ENCODE measurements around the gene CAPN8. TPM values are rescaled to one million over a fixed set of nuclear protein-coding genes. Genes with fewer than 3 reads are reported as not detected.

Gene CAPN8
- total RNA-seq, 1 experiment from 2014 or later: 94.7 TPM

DNA sequence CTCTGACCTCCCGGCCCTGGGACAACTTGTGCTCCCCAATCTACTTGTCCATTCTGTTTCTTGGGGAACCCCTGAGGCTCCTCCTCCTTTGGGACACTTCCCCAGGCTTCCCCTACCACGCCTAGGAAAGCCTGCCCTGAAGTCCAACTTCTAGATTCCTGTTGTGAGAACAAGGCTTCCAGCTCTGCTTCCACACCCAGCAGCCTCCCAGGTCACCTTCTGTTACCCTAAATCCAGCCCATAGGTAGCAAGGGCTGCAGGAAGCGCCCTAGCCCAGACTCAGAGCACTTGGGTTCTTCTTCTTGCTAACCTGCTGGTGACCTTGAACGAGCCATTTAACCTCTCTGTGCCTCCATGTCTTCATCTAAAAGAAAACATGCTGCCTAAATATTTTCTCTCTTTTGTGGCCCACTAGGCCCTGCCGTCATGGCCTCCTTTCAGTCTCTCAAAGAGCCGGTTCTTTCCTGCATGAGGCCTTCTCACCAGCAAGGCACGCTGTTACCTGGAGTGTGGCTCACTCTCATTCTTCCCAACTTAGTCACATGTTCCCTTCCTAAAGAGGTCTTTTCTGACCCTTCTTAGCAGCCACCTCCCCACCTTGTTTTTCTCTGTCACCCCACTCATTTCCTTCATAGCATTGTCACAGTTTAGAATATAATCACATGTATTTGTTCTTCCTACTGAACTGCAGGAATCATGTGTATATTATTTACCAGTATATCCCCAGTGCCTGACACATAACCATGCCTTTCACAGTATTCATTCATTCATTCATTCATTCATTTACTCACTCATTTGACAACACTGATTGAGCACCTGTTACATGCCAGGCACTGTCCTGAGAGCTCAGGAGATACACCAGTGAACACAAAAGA lies 48.3 kb upstream of the CAPN8 start:
- Histone ChIP-seq H3K9me2 (ENCODE audit: insufficient read depth) (no peaks in the 10 kb centered on the region), H3K4me2 (peak overlapping the region; percentile 91), H3K4me3 (peak overlapping the region; percentile 79), H3K27me3 (ENCODE audit: insufficient read depth, low read depth) (no peaks in the 10 kb centered on the region), H3K27ac (peak overlapping the region; percentile 92), H3K9me3 (ENCODE audit: insufficient read depth, low read depth) (no peaks in the 10 kb centered on the region), H2AFZ (no peak overlapping the region), H4K20me1 (ENCODE audit: insufficient read depth) (no peaks in the 10 kb centered on the region), H3K79me2 (ENCODE audit: low read depth) (peaks cover 81% of the 10 kb centered on the region), H3K36me3 (ENCODE audit: low read depth) (peaks cover 26% of the 10 kb centered on the region), H3F3A (ENCODE audit: insufficient read depth, low read depth) (peaks cover 67% of the 10 kb centered on the region), H3K4me1 (replicated peaks; ENCODE audit: insufficient read depth) (peaks cover 78% of the 10 kb centered on the region)
- ChIA-PET POLR2A (ENCODE audit: unreplicated experiment) (interaction anchor here (0.7 to 0.8 kb wide), 4 partner anchors 9 to 499 kb away, joined by 4 to 16 read pairs (median 5); no protein-coding TSS in a partner anchor), CTCF (no interaction called here)
- TF ChIP-seq CTCF (conservative IDR thresholded peaks at IDR 0.05) (no peak), EZH2 (IDR thresholded peaks at IDR 0.05; ENCODE audit: low read depth) (no peak)
- TSS peak; percentile 51 for BruUV-seq (replicated peaks)
- peak; percentile 35 to 59 for DNase-seq
- intact Hi-C loops (cut with micrococcal nuclease; ENCODE audit: unreplicated experiment): loop anchor here (1.0 kb wide), 2 partner anchors 12 to 98 kb away; no protein-coding TSS in a partner anchor

GRCh38 chr1:223712850-223713474 lies 47.5 kb upstream of the CAPN8 start:
- Histone ChIP-seq H3K36me3 (ENCODE audit: low read depth) (peaks cover 18% of the 10 kb centered on the region), H3K27ac (peak overlapping the region; percentile 92), H3F3A (ENCODE audit: insufficient read depth, low read depth) (peaks cover 67% of the 10 kb centered on the region), H3K4me3 (peak overlapping the region; percentile 79), H4K20me1 (ENCODE audit: insufficient read depth) (no peaks in the 10 kb centered on the region), H3K9me2 (ENCODE audit: insufficient read depth) (no peaks in the 10 kb centered on the region), H3K4me1 (replicated peaks; ENCODE audit: insufficient read depth) (peaks cover 78% of the 10 kb centered on the region), H2AFZ (no peak overlapping the region), H3K27me3 (ENCODE audit: insufficient read depth, low read depth) (no peaks in the 10 kb centered on the region), H3K79me2 (ENCODE audit: low read depth) (peaks cover 77% of the 10 kb centered on the region), H3K4me2 (peak overlapping the region; percentile 91), H3K9me3 (ENCODE audit: insufficient read depth, low read depth) (no peaks in the 10 kb centered on the region)
- intact Hi-C loops (cut with micrococcal nuclease; ENCODE audit: unreplicated experiment): loop anchor here (1.0 kb wide), 2 partner anchors 12 to 98 kb away; no protein-coding TSS in a partner anchor
- CTCF ChIA-PET: no interaction called here
- POLR2A ChIA-PET (ENCODE audit: unreplicated experiment): interaction anchor here (0.7 to 1.2 kb wide), 5 partner anchors 8 to 500 kb away, joined by 4 to 16 read pairs (median 6); no protein-coding TSS in a partner anchor
- peak in 1 of 2 experiments; percentile 32 for DNase-seq
- BruUV-seq (replicated peaks): no TSS peak
- TF ChIP-seq EZH2 (IDR thresholded peaks at IDR 0.05; ENCODE audit: low read depth) (no peak), CTCF (conservative IDR thresholded peaks at IDR 0.05) (no peak)

- peak; percentile 65 to 93 for DNase-seq
- ChIA-PET POLR2A (ENCODE audit: unreplicated experiment) (interaction anchor here (0.6 to 1.2 kb wide), 4 partner anchors 9 to 22 kb away, joined by 3 to 9 read pairs (median 4); no protein-coding TSS in a partner anchor), CTCF (interaction anchor here (1.0 kb wide), 1 partner anchor 60 kb away, joined by 3 read pairs; no protein-coding TSS in a partner anchor)
- peaks cover 67% of the 10 kb centered on the region for H3F3A ChIP-seq (ENCODE audit: insufficient read depth, low read depth)
- 0 out of 2 replicates have a peak within 1 kb of the TSS, but pooled peaks have one; percentile 34 for H2AFZ ChIP-seq
- H3K4me3 ChIP-seq: peak within 1 kb of the TSS; percentile 79
- H3K9me3 ChIP-seq (ENCODE audit: insufficient read depth, low read depth): no peaks in the 10 kb centered on the region
- H3K27me3 ChIP-seq (ENCODE audit: insufficient read depth, low read depth): no peaks in the 10 kb centered on the region
- H3K9me2 ChIP-seq (ENCODE audit: insufficient read depth): no peaks in the 10 kb centered on the region
- peak within 1 kb of the TSS; percentile 92 for H3K27ac ChIP-seq
- TF ChIP-seq CTCF (conservative IDR thresholded peaks at IDR 0.05): peak; percentile 56
- TF ChIP-seq EZH2 (IDR thresholded peaks at IDR 0.05; ENCODE audit: low read depth): no peak
- H3K79me2 ChIP-seq (ENCODE audit: low read depth): peaks cover 71% of the 10 kb centered on the region
- H3K36me3 ChIP-seq (ENCODE audit: low read depth): peaks cover 12% of the 10 kb centered on the region; the same call in 1 of the 2 replicates
- peak within 1 kb of the TSS; percentile 91 for H3K4me2 ChIP-seq
- no TSS peak for BruUV-seq (replicated peaks)
- intact Hi-C loops (cut with micrococcal nuclease; ENCODE audit: unreplicated experiment): no loop called here
- H4K20me1 ChIP-seq (ENCODE audit: insufficient read depth): no peaks in the 10 kb centered on the region
- peaks cover 78% of the 10 kb centered on the region for H3K4me1 ChIP-seq (replicated peaks; ENCODE audit: insufficient read depth)
These were observed 46.8 kb upstream of the CAPN8 start, which contains the start of gene CAPN2 for GRCh38 chr1:223712194-223712849. Gene CAPN2 (plus strand): TSS chr1:223712539. CDS start chr1:223712641, 102 bp downstream.

Data from PC-9 (cell line).